ENCODE data around the gene CDKN1B. TPM values are rescaled to one million over a fixed set of nuclear protein-coding genes. Genes with fewer than 3 reads are reported as not detected.

CDKN1B gene
- total RNA-seq, 2 experiments from 2014 or later: 352 TPM

GRCh38 chr12:12714276-12715021 is 2.7 kb upstream of the CDKN1B start:
- H3K36me3 ChIP-seq (ENCODE audit: insufficient read depth, low read length): peaks cover 15% of the 10 kb centered on the region
- Mint-ChIP-seq H3K36me3 (ENCODE audit: low read depth) (peaks cover 51% of the 10 kb centered on the region), H3K9me3 (no peaks in the 10 kb centered on the region), H3K4me3 (peak overlapping the region; percentile 88), H3K4me1 (ENCODE audit: low read depth) (peaks cover 58% of the 10 kb centered on the region), H3K27me3 (no peaks in the 10 kb centered on the region), H3K27ac (peak overlapping the region; percentile 95)
- POLR2A ChIA-PET: interaction anchor here (0.7 to 16.3 kb wide), 34 partner anchors 9 to 1543 kb away, joined by 3 to 441 read pairs (median 6); partner anchors contain the start of genes BORCS5, CREBL2, DUSP16 and ETV6
- peak overlapping the region; percentile 97 for H3K4me3 ChIP-seq (ENCODE audit: low read length)
- intact Hi-C loops (cut with DNase I, micrococcal nuclease): loop anchor here (1.0 to 5.0 kb wide), 5 partner anchors 18 to 388 kb away; partner anchors contain the start of genes DUSP16 (in 1 of the 2), GPR19 (in 1 of the 2) and GSG1 (in 1 of the 2)
- H3K4me1 ChIP-seq (ENCODE audit: insufficient read depth, low read length): peaks cover 41% of the 10 kb centered on the region
- H3K27ac ChIP-seq (ENCODE audit: low read depth in 1 of 2, low read length in 2 of 2): peak overlapping the region; percentile 88 to 97
- TF ChIP-seq CTCF (IDR thresholded peaks at IDR 0.05): no peak
- DNase-seq: peak; percentile 52 to 88 (median 66)
- CTCF ChIA-PET: interaction anchor here (0.7 to 1.9 kb wide), 14 partner anchors 9 to 358 kb away, joined by 3 to 20 read pairs (median 5); partner anchors contain the start of gene BORCS5
- no peaks in the 10 kb centered on the region for H3K27me3 ChIP-seq (ENCODE audit: control insufficient read depth in 1 of 2, insufficient read depth in 2 of 2, low read length in 2 of 2)
- ATAC-seq (ENCODE audit: poor library complexity): peak; percentile 58
- H3K9me3 ChIP-seq (ENCODE audit: control insufficient read depth in 1 of 2, insufficient read depth in 1 of 2, low read length in 2 of 2): no peaks in the 10 kb centered on the region

- POLR2A ChIA-PET: interaction anchor here (0.7 to 16.3 kb wide), 22 partner anchors 9 to 1065 kb away, joined by 3 to 441 read pairs (median 18); partner anchors contain the start of genes BORCS5, CREBL2, DUSP16 and ETV6
- Mint-ChIP-seq H3K36me3 (ENCODE audit: low read depth) (peaks cover 58% of the 10 kb centered on the region), H3K27me3 (no peaks in the 10 kb centered on the region), H3K4me3 (peak overlapping the region; percentile 88), H3K27ac (peak overlapping the region; percentile 95), H3K4me1 (ENCODE audit: low read depth) (peaks cover 61% of the 10 kb centered on the region), H3K9me3 (no peaks in the 10 kb centered on the region)
- ATAC-seq (ENCODE audit: poor library complexity) (peak; percentile 10), DNase-seq (no peak)
- Histone ChIP-seq H3K4me1 (ENCODE audit: insufficient read depth, low read length) (peaks cover 41% of the 10 kb centered on the region), H3K4me3 (ENCODE audit: low read length) (peak overlapping the region; percentile 97), H3K27me3 (ENCODE audit: control insufficient read depth in 1 of 2, insufficient read depth in 2 of 2, low read length in 2 of 2) (no peaks in the 10 kb centered on the region), H3K9me3 (ENCODE audit: control insufficient read depth in 1 of 2, insufficient read depth in 1 of 2, low read length in 2 of 2) (no peaks in the 10 kb centered on the region), H3K36me3 (ENCODE audit: insufficient read depth, low read length) (peaks cover 22% of the 10 kb centered on the region), H3K27ac (ENCODE audit: low read depth in 1 of 2, low read length in 2 of 2) (peak overlapping the region; percentile 88 to 97)
- CTCF ChIA-PET: interaction anchor here (0.9 to 1.9 kb wide), 10 partner anchors 8 to 359 kb away, joined by 3 to 20 read pairs (median 6); partner anchors contain the start of gene BORCS5
- intact Hi-C loops (cut with DNase I, micrococcal nuclease): loop anchor here (2.0 to 5.0 kb wide), 4 partner anchors 22 to 387 kb away; partner anchors contain the start of genes DUSP16 (in 1 of the 2) and GSG1 (in 1 of the 2)
- TF ChIP-seq CTCF (IDR thresholded peaks at IDR 0.05): no peak
Measured at GRCh38 chr12:12715128-12715458, 2.1 kb upstream of the CDKN1B start.

- H3K4me3 ChIP-seq (ENCODE audit: low read length): peak overlapping the region; percentile 97
Measured at GRCh38 chr12:12715459-12716150, 1.6 kb upstream of the CDKN1B start.

More at GRCh38 chr12:12715459-12716150, 1.6 kb upstream of the CDKN1B start:
- ChIA-PET CTCF (interaction anchor here (1.0 to 1.9 kb wide), 7 partner anchors 10 to 388 kb away, joined by 3 to 12 read pairs (median 3); partner anchors contain the start of gene BORCS5), POLR2A (interaction anchor here (0.9 to 16.3 kb wide), 30 partner anchors 9 to 1170 kb away, joined by 3 to 441 read pairs (median 8); partner anchors contain the start of genes BORCS5, CREBL2, DUSP16 and GPR19)
- intact Hi-C loops (cut with DNase I, micrococcal nuclease): loop anchor here (1.0 to 5.0 kb wide), 5 partner anchors 17 to 387 kb away; partner anchors contain the start of genes DUSP16 (in 1 of the 2) and GSG1 (in 1 of the 2)
- Histone ChIP-seq H3K9me3 (ENCODE audit: control insufficient read depth in 1 of 2, insufficient read depth in 1 of 2, low read length in 2 of 2) (no peaks in the 10 kb centered on the region), H3K4me1 (ENCODE audit: insufficient read depth, low read length) (peaks cover 43% of the 10 kb centered on the region), H3K27me3 (ENCODE audit: control insufficient read depth in 1 of 2, insufficient read depth in 2 of 2, low read length in 2 of 2) (no peaks in the 10 kb centered on the region), H3K27ac (ENCODE audit: low read depth in 1 of 2, low read length in 2 of 2) (peak overlapping the region; percentile 88 to 97), H3K36me3 (ENCODE audit: insufficient read depth, low read length) (peaks cover 27% of the 10 kb centered on the region)
- no peak for TF ChIP-seq CTCF (IDR thresholded peaks at IDR 0.05)
- H3K27me3 Mint-ChIP-seq: no peaks in the 10 kb centered on the region
- peak overlapping the region; percentile 88 for H3K4me3 Mint-ChIP-seq
- peaks cover 66% of the 10 kb centered on the region for H3K4me1 Mint-ChIP-seq (ENCODE audit: low read depth)
- peak in 11 of 14 experiments; percentile 14 to 61 (median 38) for DNase-seq
- peaks cover 63% of the 10 kb centered on the region for H3K36me3 Mint-ChIP-seq (ENCODE audit: low read depth)
- no peaks in the 10 kb centered on the region for H3K9me3 Mint-ChIP-seq
- peak overlapping the region; percentile 95 for H3K27ac Mint-ChIP-seq
- no peak for ATAC-seq (ENCODE audit: poor library complexity)

All from CD4-positive, alpha-beta T cell (primary cell).